ENCODE results near the gene NUP214.

DNA sequence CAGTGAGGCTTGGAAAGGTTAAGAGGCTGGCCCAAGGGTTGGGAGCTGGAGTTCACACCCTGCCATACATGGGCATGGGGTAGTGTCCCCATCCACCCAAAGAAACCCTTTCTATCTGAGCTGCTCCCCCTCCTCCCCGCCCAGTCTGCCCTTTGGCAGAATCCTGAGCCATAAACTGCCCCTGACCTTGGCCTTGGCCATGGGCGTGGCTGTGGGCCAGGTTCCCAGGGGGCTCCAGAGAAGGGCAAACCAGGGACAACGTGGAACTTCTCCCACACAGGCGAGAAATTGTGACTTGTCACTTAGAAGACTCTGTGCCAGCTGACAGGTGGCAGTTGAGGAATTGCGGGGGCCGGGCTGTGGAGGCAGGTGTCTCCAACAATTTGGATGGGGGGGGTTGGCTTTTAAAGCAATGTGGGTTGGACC lies 146.1 kb downstream of the NUP214 start:
- TF ChIP-seq, protein P1, sequence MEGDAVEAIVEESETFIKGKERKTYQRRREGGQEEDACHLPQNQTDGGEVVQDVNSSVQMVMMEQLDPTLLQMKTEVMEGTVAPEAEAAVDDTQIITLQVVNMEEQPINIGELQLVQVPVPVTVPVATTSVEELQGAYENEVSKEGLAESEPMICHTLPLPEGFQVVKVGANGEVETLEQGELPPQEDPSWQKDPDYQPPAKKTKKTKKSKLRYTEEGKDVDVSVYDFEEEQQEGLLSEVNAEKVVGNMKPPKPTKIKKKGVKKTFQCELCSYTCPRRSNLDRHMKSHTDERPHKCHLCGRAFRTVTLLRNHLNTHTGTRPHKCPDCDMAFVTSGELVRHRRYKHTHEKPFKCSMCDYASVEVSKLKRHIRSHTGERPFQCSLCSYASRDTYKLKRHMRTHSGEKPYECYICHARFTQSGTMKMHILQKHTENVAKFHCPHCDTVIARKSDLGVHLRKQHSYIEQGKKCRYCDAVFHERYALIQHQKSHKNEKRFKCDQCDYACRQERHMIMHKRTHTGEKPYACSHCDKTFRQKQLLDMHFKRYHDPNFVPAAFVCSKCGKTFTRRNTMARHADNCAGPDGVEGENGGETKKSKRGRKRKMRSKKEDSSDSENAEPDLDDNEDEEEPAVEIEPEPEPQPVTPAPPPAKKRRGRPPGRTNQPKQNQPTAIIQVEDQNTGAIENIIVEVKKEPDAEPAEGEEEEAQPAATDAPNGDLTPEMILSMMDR (IDR thresholded peaks at IDR 0.05) = no peak
- TF ChIP-seq POLR2A (IDR thresholded peaks at IDR 0.05) = no peak
- no peak for TF ChIP-seq EP300 (IDR thresholded peaks at IDR 0.05)

Data from gastroesophageal sphincter (tissue), 3 donors.